Fibroblast of lung (primary cell): ENCODE measurements around the gene TESK2. TPM values are rescaled to one million over a fixed set of nuclear protein-coding genes. Genes with fewer than 3 reads are reported as not detected.

Source experiments
- DNase-seq, 2 donors: peaks; one replicate each; pipeline versions ENCODE4 v3.0.0 to v3.0.0-alpha.2; 2010; ENCODE audit warnings: low read depth in 2 of 2
- H2AFZ ChIP-seq: 2 replicates; pipeline ENCODE4 v1.5.1; 2012; ENCODE audit warnings: low read length, control low read depth, inconsistent platforms
- H3K27ac ChIP-seq: 2 replicates; pipeline ENCODE4 v1.5.1; 2011; ENCODE audit warnings: low read length, control low read depth; ENCODE audit not compliant: insufficient read depth
- H3K27me3 ChIP-seq: 2 replicates; pipeline ENCODE4 v1.5.1; 2011; ENCODE audit warnings: mild to moderate bottlenecking, low read length; ENCODE audit not compliant: control insufficient read depth, insufficient read depth
- H3K36me3 ChIP-seq: 2 replicates; pipeline ENCODE4 v1.5.1; 2011; ENCODE audit warnings: low read length; ENCODE audit not compliant: control insufficient read depth, insufficient read depth
- H3K4me1 ChIP-seq: 2 replicates; pipeline ENCODE4 v1.5.1; 2011; ENCODE audit warnings: low read length; ENCODE audit not compliant: control insufficient read depth, insufficient read depth; ENCODE audit errors: extremely low read depth
- H3K4me2 ChIP-seq: 2 replicates; pipeline ENCODE4 v1.5.1; 2011; ENCODE audit warnings: low read length, control low read depth; ENCODE audit not compliant: insufficient read depth; ENCODE audit errors: extremely low read depth
- H3K4me3 ChIP-seq, 4 experiments: fragments of 200-600 bp in 1 of 4; sonication (generic) in 1 of 4; replicated peaks in 1 of 4; 2 replicates each; pipeline ENCODE4 v1.5.1; 2011 to 2016; ENCODE audit warnings: low read length in 4 of 4, low read depth in 3 of 4, mild to moderate bottlenecking in 3 of 4, control low read depth in 2 of 4, inconsistent platforms in 1 of 4, mixed read lengths in 1 of 4; ENCODE audit not compliant: insufficient read depth in 1 of 4; ENCODE audit errors: control extremely low read depth in 1 of 4
- H3K79me2 ChIP-seq: 2 replicates; pipeline ENCODE4 v1.5.1; 2012; ENCODE audit warnings: mild to moderate bottlenecking, low read length, inconsistent platforms; ENCODE audit not compliant: control insufficient read depth, insufficient read depth
- H3K9ac ChIP-seq: 2 replicates; pipeline ENCODE4 v1.5.1; 2011; ENCODE audit warnings: mild to moderate bottlenecking, low read length, control low read depth; ENCODE audit not compliant: insufficient read depth
- H3K9me3 ChIP-seq: 2 replicates; pipeline ENCODE4 v1.5.1; 2012; ENCODE audit warnings: low read depth, low read length; ENCODE audit not compliant: control insufficient read depth, insufficient read depth
- H4K20me1 ChIP-seq: 2 replicates; pipeline ENCODE4 v1.5.1; 2011; ENCODE audit warnings: low read length; ENCODE audit not compliant: control insufficient read depth, insufficient read depth; ENCODE audit errors: extremely low read depth
- CTCF ChIP-seq, 2 donors: IDR thresholded peaks in 1 of 2; conservative IDR thresholded peaks in 1 of 2; 1 replicate in 1 of 2; 2 replicates in 1 of 2; pipeline ENCODE4 v1.5.1; 2011 to 2012; ENCODE audit warnings: low read length in 2 of 2, control low read depth in 1 of 2, inconsistent platforms in 1 of 2, low read depth in 1 of 2, mild to moderate bottlenecking in 1 of 2
- EZH2 ChIP-seq: IDR thresholded peaks from 2 replicates; pipeline ENCODE4 v1.5.1; 2012; ENCODE audit warnings: low read length, control low read depth, mild to moderate bottlenecking; ENCODE audit errors: missing control alignments
- polyA plus RNA-seq, 2 donors: library from polyadenylated mRNA; depleted of rRNA in 1 of 2; stranded (reverse) in 1 of 2; unstranded in 1 of 2; fragments of >200 nt; gene quantifications; 2 replicates each; pipeline ENCODE4 v1.2.1, GENCODE V29; 2011 to 2012; ENCODE audit warnings: missing spikeins in 1 of 2
- total RNA-seq: library from RNA; depleted of rRNA; stranded (reverse); fragments of >200 nt; gene quantifications from 2 replicates; pipeline ENCODE4 v1.2.1, GENCODE V29; 2014

Gene TESK2
- total and polyA plus RNA-seq, 2 donors (not counting 1 experiment from before 2014, with no cell fraction given), result 1.7 to 4.3 TPM

GRCh38 chr1:45383191-45383590, 107.8 kb downstream of the TESK2 start:
- no peak overlapping the region for H2AFZ ChIP-seq
- no peaks in the 10 kb centered on the region for H3K36me3 ChIP-seq
- H3K4me2 ChIP-seq, result no peak overlapping the region
- no peaks in the 10 kb centered on the region for H3K79me2 ChIP-seq
- H3K9ac ChIP-seq, result no peak overlapping the region
- no peak overlapping the region for H3K27ac ChIP-seq
- TF ChIP-seq EZH2 (no peak), CTCF (conservative IDR thresholded peaks at IDR 0.05 in 1 of 2, IDR thresholded peaks at IDR 0.05 in 1 of 2; ENCODE audit: low read depth in 1 of 2, low read length in 2 of 2) (no peak)
- no peak overlapping the region for H3K4me3 ChIP-seq
- H3K4me1 ChIP-seq, result no peaks in the 10 kb centered on the region
- H3K9me3 ChIP-seq, result no peaks in the 10 kb centered on the region
- no peak for DNase-seq
- no peaks in the 10 kb centered on the region for H3K27me3 ChIP-seq
- no peaks in the 10 kb centered on the region for H4K20me1 ChIP-seq

GRCh38 chr1:45381243-45381642, 109.7 kb downstream of the TESK2 start:
- Histone ChIP-seq H3K4me1 (no peaks in the 10 kb centered on the region), H2AFZ (no peak overlapping the region), H3K79me2 (no peaks in the 10 kb centered on the region)

GRCh38 chr1:45380730-45381129, 110.2 kb downstream of the TESK2 start:
- no peaks in the 10 kb centered on the region for H3K79me2 ChIP-seq
- H3K9ac ChIP-seq, result no peak overlapping the region
- TF ChIP-seq EZH2, result no peak
- no peak for TF ChIP-seq CTCF (conservative IDR thresholded peaks at IDR 0.05 in 1 of 2, IDR thresholded peaks at IDR 0.05 in 1 of 2; ENCODE audit: low read depth in 1 of 2, low read length in 2 of 2)
- no peak overlapping the region for H3K27ac ChIP-seq
- no peak for DNase-seq
- H3K27me3 ChIP-seq, result no peaks in the 10 kb centered on the region
- no peaks in the 10 kb centered on the region for H3K4me1 ChIP-seq
- no peaks in the 10 kb centered on the region for H4K20me1 ChIP-seq
- H3K4me2 ChIP-seq, result no peak overlapping the region
- H3K9me3 ChIP-seq, result no peaks in the 10 kb centered on the region
- H3K36me3 ChIP-seq, result no peaks in the 10 kb centered on the region
- H3K4me3 ChIP-seq, result no peak overlapping the region
- no peak overlapping the region for H2AFZ ChIP-seq

More at GRCh38 chr1:45381243-45381642, 109.7 kb downstream of the TESK2 start:
- Histone ChIP-seq H4K20me1 (no peaks in the 10 kb centered on the region), H3K27ac (no peak overlapping the region), H3K4me3 (no peak overlapping the region), H3K4me2 (no peak overlapping the region), H3K36me3 (no peaks in the 10 kb centered on the region), H3K27me3 (no peaks in the 10 kb centered on the region), H3K9ac (no peak overlapping the region), H3K9me3 (no peaks in the 10 kb centered on the region)
- no peak for DNase-seq
- no peak for TF ChIP-seq CTCF (conservative IDR thresholded peaks at IDR 0.05 in 1 of 2, IDR thresholded peaks at IDR 0.05 in 1 of 2; ENCODE audit: low read depth in 1 of 2, low read length in 2 of 2)
- TF ChIP-seq EZH2, result no peak
